Measurements from ENCODE around the gene EXOC6B.

Gene EXOC6B

DNA sequence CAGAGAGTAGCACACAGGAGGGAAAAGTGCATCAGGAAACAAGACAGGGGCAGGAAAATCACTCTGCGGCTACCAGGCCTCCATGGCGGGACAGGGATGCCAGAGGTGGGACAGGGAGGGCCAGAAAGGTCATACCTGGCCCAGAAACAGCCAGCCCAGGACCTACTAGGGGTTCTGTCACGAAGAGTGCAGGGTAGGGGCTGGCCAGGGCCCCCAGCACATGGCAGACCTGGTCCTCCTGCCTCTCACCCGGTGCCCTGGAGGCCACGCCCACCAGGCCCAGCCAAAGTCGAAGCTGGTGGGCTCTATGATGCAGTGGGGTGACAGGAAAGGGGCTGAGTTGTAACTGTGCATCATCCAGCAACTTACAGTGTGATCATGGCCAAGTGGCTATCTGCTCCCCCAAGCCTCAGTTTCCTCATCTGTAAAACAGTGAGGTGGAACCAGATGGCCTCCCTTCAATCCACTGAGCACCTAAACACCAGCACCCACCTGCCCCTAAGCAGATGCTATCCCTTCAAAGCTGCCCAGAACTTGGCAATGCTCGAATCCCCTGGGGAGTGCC lies 688.8 kb downstream of the EXOC6B start:
- DNase-seq (ENCODE audit: extremely low read depth, insufficient read length): no peak
- H3K27me3 ChIP-seq (replicated peaks; ENCODE audit: control insufficient read depth, insufficient read depth, low read length): no peaks in the 10 kb centered on the region; the same call in 1 of the 2 replicates
- no peak overlapping the region for H3K4me3 ChIP-seq (replicated peaks; ENCODE audit: low read depth, low read length)
- H3K36me3 ChIP-seq (ENCODE audit: control insufficient read depth, insufficient read depth, low read length): no peaks in the 10 kb centered on the region
- TF ChIP-seq, protein P1, sequence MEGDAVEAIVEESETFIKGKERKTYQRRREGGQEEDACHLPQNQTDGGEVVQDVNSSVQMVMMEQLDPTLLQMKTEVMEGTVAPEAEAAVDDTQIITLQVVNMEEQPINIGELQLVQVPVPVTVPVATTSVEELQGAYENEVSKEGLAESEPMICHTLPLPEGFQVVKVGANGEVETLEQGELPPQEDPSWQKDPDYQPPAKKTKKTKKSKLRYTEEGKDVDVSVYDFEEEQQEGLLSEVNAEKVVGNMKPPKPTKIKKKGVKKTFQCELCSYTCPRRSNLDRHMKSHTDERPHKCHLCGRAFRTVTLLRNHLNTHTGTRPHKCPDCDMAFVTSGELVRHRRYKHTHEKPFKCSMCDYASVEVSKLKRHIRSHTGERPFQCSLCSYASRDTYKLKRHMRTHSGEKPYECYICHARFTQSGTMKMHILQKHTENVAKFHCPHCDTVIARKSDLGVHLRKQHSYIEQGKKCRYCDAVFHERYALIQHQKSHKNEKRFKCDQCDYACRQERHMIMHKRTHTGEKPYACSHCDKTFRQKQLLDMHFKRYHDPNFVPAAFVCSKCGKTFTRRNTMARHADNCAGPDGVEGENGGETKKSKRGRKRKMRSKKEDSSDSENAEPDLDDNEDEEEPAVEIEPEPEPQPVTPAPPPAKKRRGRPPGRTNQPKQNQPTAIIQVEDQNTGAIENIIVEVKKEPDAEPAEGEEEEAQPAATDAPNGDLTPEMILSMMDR (IDR thresholded peaks at IDR 0.05; ENCODE audit: insufficient read depth, low read length, poor library complexity, severe bottlenecking): no peak

DNA sequence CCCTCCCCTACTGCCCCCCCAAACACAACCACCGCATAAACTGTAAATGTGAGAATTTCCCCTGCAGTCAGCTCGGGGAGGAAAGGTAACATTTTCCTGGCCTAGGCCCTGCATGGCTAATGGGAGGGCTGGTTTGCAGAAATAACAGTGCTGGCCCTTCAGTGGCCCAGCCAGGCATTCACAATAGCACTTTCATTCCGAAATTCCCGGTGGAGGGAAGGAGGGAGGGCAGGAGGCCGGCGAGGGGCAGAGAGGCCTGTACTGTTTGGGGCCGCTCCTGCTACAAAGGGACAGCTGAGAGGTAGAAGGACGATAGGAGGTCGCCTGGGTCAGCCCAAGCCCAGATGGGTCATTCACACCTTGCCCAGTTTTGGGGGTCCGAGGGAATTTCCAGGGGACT lies 689.5 kb downstream of the EXOC6B start:
- Histone ChIP-seq H3K36me3 (ENCODE audit: control insufficient read depth, insufficient read depth, low read length) (no peaks in the 10 kb centered on the region), H3K27me3 (replicated peaks; ENCODE audit: control insufficient read depth, insufficient read depth, low read length) (no peaks in the 10 kb centered on the region; the same call in 1 of the 2 replicates), H3K4me3 (replicated peaks; ENCODE audit: low read depth, low read length) (no peak overlapping the region)
- TF ChIP-seq, protein P1 (IDR thresholded peaks at IDR 0.05; ENCODE audit: insufficient read depth, low read length, poor library complexity, severe bottlenecking): no peak
- DNase-seq (ENCODE audit: extremely low read depth, insufficient read length): no peak

DNA sequence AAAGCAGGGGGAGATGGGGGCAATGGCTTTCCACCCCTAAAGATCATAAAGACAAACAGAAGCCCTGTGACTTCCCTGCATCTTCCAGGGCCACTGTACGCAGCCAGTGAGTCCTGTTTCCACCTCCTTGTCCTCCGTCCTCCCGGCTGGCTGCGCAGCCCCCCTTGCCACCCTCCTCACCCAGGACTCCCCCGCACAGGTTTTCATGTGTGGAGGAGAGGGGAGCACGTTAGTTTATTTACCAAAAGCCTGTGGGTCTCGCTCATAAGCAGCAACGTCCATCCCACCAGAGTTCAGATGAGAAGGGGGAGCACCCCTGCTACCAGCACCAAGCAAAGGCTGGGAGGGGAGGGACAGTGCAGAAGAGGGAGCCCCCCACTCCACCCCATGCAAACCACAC lies 689.9 kb downstream of the EXOC6B start:
- H3K36me3 ChIP-seq (ENCODE audit: control insufficient read depth, insufficient read depth, low read length): no peaks in the 10 kb centered on the region
- no peaks in the 10 kb centered on the region for H3K27me3 ChIP-seq (replicated peaks; ENCODE audit: control insufficient read depth, insufficient read depth, low read length)
- H3K4me3 ChIP-seq (replicated peaks; ENCODE audit: low read depth, low read length): no peak overlapping the region
- TF ChIP-seq, protein P1 (IDR thresholded peaks at IDR 0.05; ENCODE audit: insufficient read depth, low read length, poor library complexity, severe bottlenecking): no peak
- DNase-seq (ENCODE audit: extremely low read depth, insufficient read length): no peak

DNA sequence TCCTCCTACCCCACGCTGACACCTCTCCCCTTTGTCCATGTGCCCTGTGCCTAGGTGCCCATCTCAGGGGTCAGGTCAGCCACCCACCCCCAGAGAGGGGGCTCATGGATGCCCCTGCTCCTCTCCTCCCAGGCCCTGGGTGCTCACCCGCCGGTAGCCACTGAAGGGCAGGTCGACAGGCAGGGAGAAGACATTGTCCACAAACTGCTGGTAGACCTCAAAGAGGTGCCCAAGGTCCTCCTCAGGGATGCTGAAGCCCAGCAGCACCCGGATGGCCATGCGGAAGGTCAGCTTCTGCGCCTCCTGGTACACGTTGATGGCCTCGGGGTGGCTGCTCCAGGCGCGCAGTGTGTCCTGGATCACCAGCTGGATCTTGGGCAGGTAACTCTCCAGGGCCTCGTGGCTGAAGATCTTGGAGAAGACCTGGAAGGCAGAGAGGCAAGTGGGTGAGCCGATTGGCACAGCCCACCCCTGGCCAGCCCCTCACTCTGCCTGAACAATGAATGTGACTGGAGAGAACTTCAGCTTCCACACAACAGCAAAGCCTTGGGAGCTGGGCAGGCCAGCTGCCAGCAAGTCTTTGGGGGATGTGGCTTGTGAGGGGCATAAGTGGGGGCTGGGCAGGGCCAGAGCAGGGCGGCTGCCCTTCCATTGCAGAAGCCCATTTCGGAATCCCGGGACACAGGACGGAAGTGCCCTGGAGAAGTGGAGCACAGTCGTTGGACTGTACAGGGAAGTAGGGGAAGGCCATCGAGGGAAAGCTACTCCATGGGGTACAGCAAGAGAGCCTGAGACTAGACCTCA lies 690.6 kb downstream of the EXOC6B start:
- H3K4me3 ChIP-seq (replicated peaks; ENCODE audit: low read depth, low read length): no peak overlapping the region
- H3K27me3 ChIP-seq (replicated peaks; ENCODE audit: control insufficient read depth, insufficient read depth, low read length): no peaks in the 10 kb centered on the region
- no peak for DNase-seq (ENCODE audit: extremely low read depth, insufficient read length)
- H3K36me3 ChIP-seq (ENCODE audit: control insufficient read depth, insufficient read depth, low read length): no peaks in the 10 kb centered on the region
- TF ChIP-seq, protein P1 (IDR thresholded peaks at IDR 0.05; ENCODE audit: insufficient read depth, low read length, poor library complexity, severe bottlenecking): no peak

DNA sequence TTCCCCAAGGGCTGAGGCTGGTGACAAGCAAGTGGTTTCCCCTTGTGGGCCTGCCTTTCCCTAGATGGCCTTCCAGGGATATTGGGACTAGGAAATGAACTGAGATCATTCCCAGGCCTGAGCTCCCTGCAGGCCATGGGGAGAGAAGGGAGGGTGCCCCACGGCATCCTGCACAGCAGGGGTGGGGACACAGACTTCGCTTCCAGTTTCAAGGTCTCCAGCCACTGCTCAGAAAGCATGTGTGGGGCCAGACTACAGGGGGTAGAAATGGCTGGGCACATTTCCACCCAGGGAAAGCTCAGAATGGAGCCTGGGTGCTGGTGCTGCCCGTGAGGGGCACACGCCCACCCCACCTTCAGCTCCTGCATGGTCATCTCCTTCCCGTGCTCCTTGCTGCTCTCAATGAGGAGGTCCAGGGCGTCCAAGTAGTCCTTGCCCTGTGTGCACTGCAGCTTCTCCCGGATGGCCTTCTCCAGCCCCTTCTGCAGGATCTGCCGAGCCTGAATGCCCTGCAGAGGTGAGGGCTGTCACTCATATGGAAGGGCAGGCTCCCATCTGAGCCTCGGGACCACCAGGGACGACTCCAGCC lies 691.3 kb downstream of the EXOC6B start:
- DNase-seq (ENCODE audit: extremely low read depth, insufficient read length): no peak
- H3K36me3 ChIP-seq (ENCODE audit: control insufficient read depth, insufficient read depth, low read length): no peaks in the 10 kb centered on the region
- H3K27me3 ChIP-seq (replicated peaks; ENCODE audit: control insufficient read depth, insufficient read depth, low read length): no peaks in the 10 kb centered on the region
- TF ChIP-seq, protein P1 (IDR thresholded peaks at IDR 0.05; ENCODE audit: insufficient read depth, low read length, poor library complexity, severe bottlenecking): no peak
- no peak overlapping the region for H3K4me3 ChIP-seq (replicated peaks; ENCODE audit: low read depth, low read length)
